B cell (primary cell): Measurements from ENCODE around the gene SCYGR4. TPM values are rescaled to one million over a fixed set of nuclear protein-coding genes. Genes with fewer than 3 reads are reported as not detected.

Experiments
- ATAC-seq: fragments of 200-7000 bp; cut with Tn5 transposase; one replicate; pipeline ENCODE4 v1.10.0; 2021; ENCODE audit warnings: low read depth, mild to moderate bottlenecking, moderate number of reproducible peaks, moderate library complexity
- CTCF ChIA-PET: fragments of 350-600 bp; sonication (Branson Sonifier 250); formaldehyde crosslinking; loops from one replicate; lab custom pipeline; 2021; ENCODE audit warnings: antibody characterized with exemption, inconsistent platforms; lab: Charles Lee
- POLR2A ChIA-PET: fragments of 350-600 bp; sonication (Branson Sonifier 250); formaldehyde crosslinking; loops from one replicate; lab custom pipeline; 2021; ENCODE audit warnings: antibody characterized with exemption; lab: Charles Lee
- DNase-seq: peaks from one replicate; pipeline ENCODE4 v3.0.0; 2013
- H2AFZ ChIP-seq: 2 replicates; pipeline ENCODE4 v1.6.1; 2012; ENCODE audit warnings: mild to moderate bottlenecking, low read depth, low read length; ENCODE audit not compliant: insufficient read depth, poor library complexity, severe bottlenecking
- H3K27ac ChIP-seq, 2 donors: 1 replicate in 1 of 2; 2 replicates in 1 of 2; pipeline ENCODE4 v1.5.1; 2012 to 2013; ENCODE audit warnings: low read length in 2 of 2, mild to moderate bottlenecking in 2 of 2, moderate library complexity in 1 of 2
- H3K27me3 ChIP-seq, 4 experiments: fragments of 200-600 bp in 1 of 4; sonication (generic) in 1 of 4; replicated peaks in 1 of 4; 1 replicate in 2 of 4; 2 replicates in 2 of 4; pipeline versions ENCODE4 v1.6.1 to v1.7.0; 2013 to 2016; ENCODE audit warnings: low read length in 3 of 4, mild to moderate bottlenecking in 2 of 4, mixed read lengths in 1 of 4, moderate library complexity in 1 of 4; ENCODE audit not compliant: insufficient read depth in 4 of 4, control insufficient read depth in 3 of 4; ENCODE audit errors: control extremely low read depth in 1 of 4
- H3K36me3 ChIP-seq, 2 experiments: replicated peaks in 1 of 2; 1 replicate in 1 of 2; 2 replicates in 1 of 2; pipeline versions ENCODE4 v1.6.1 to v1.7.1; 2013; ENCODE audit warnings: low read length in 1 of 2; ENCODE audit not compliant: insufficient read depth in 2 of 2, control insufficient read depth in 1 of 2; ENCODE audit errors: control extremely low read depth in 1 of 2, extremely low read depth in 1 of 2
- H3K4me1 ChIP-seq, 2 donors: fragments of 200-600 bp in 1 of 2; sonication (generic) in 1 of 2; 1 replicate in 1 of 2; 2 replicates in 1 of 2; pipeline versions ENCODE4 v1.5.1 to v1.6.1; 2013 to 2017; ENCODE audit warnings: low read length in 2 of 2; ENCODE audit not compliant: control insufficient read depth in 2 of 2, insufficient read depth in 2 of 2
- H3K4me2 ChIP-seq: replicated peaks from 2 replicates; pipeline ENCODE3; 2012; ENCODE audit warnings: mild to moderate bottlenecking, low read depth, low read length; ENCODE audit not compliant: poor library complexity, severe bottlenecking
- H3K4me3 ChIP-seq, 5 experiments: fragments of 200-600 bp in 1 of 5; sonication (generic) in 1 of 5; 1 replicate in 3 of 5; 2 replicates in 2 of 5; pipeline versions ENCODE4 v1.5.1 to v1.7.0; 2011 to 2016; ENCODE audit warnings: low read length in 4 of 5, mild to moderate bottlenecking in 4 of 5, low read depth in 2 of 5, control low read depth in 1 of 5, moderate library complexity in 1 of 5; ENCODE audit not compliant: insufficient read depth in 1 of 5; ENCODE audit errors: control extremely low read depth in 1 of 5, extremely low read depth in 1 of 5
- H3K79me2 ChIP-seq: fragments of 200-600 bp; sonication (generic); one replicate; pipeline ENCODE4 v1.6.0; 2016; ENCODE audit warnings: low read length; ENCODE audit not compliant: control insufficient read depth, insufficient read depth
- H3K9ac ChIP-seq: fragments of 200-600 bp; sonication (generic); 2 replicates; pipeline ENCODE4 v1.6.1; 2017; ENCODE audit warnings: mild to moderate bottlenecking, low read length, moderate library complexity
- H3K9me3 ChIP-seq, 3 donors: one replicate each; pipeline versions ENCODE4 v1.6.1 to v1.7.1; 2013; ENCODE audit warnings: low read length in 2 of 3; ENCODE audit not compliant: control insufficient read depth in 2 of 3, insufficient read depth in 1 of 3; ENCODE audit errors: control extremely low read depth in 1 of 3
- H4K20me1 ChIP-seq: 2 replicates; pipeline ENCODE4 v1.6.0; 2012; ENCODE audit warnings: mild to moderate bottlenecking, low read length; ENCODE audit not compliant: insufficient read depth, control insufficient read depth, poor library complexity, severe bottlenecking
- H3K27ac Mint-ChIP-seq: one replicate; pipeline ENCODE4 v1.8.0; 2021; ENCODE audit warnings: mixed read lengths
- H3K27me3 Mint-ChIP-seq: one replicate; pipeline ENCODE4 v1.8.0; 2021; ENCODE audit warnings: mixed read lengths
- H3K4me1 Mint-ChIP-seq: one replicate; pipeline ENCODE4 v1.8.0; 2021; ENCODE audit warnings: mixed read lengths
- H3K4me3 Mint-ChIP-seq: one replicate; pipeline ENCODE4 v1.8.0; 2021; ENCODE audit warnings: mixed read lengths
- H3K9me3 Mint-ChIP-seq: one replicate; pipeline ENCODE4 v1.8.0; 2022; ENCODE audit warnings: mixed read lengths; ENCODE audit not compliant: insufficient read depth
- EZH2 ChIP-seq: IDR thresholded peaks from 2 replicates; pipeline ENCODE4 v1.6.1; 2012; ENCODE audit warnings: borderline replicate concordance, low read depth, mild to moderate bottlenecking, moderate library complexity, low read length; ENCODE audit not compliant: insufficient read depth, poor library complexity, severe bottlenecking
- WGBS: methylation state at CpG from one replicate; pipeline ENCODE4 v1.1.5; 2013; ENCODE audit warnings: missing lambda C conversion rate; ENCODE audit not compliant: insufficient coverage; 5-methylcytosine and 5-hydroxymethylcytosine counted together
- intact Hi-C: fragments of 100-400 bp; cut with micrococcal nuclease; formaldehyde crosslinking; loops from one replicate; pipeline ENCODE4 v1.10.0; 2022
- polyA plus RNA-seq: library from polyadenylated mRNA; depleted of rRNA; stranded (reverse); fragments of >200 nt; gene quantifications from 2 replicates; pipeline ENCODE4 v1.2.3, GENCODE V29; 2012
- total RNA-seq, 2 donors: library from RNA; stranded (reverse); fragments of 120-200 nt in 1 of 2; gene quantifications; 1 replicate in 1 of 2; 2 replicates in 1 of 2; pipeline versions ENCODE4 v1.2.3 to v1.2.4, GENCODE V29; 2013 to 2022
- TF ChIP-seq, protein P1 (sequence below): fragments of 200-600 bp; IDR thresholded peaks from one replicate; pipeline ENCODE4 v1.8.0; 2022; ENCODE audit warnings: antibody characterized with exemption, mild to moderate bottlenecking

Gene SCYGR4
- total and polyA plus RNA-seq, 2 donors (not counting 1 experiment from before 2014, with no cell fraction given) = not detected

DNA sequence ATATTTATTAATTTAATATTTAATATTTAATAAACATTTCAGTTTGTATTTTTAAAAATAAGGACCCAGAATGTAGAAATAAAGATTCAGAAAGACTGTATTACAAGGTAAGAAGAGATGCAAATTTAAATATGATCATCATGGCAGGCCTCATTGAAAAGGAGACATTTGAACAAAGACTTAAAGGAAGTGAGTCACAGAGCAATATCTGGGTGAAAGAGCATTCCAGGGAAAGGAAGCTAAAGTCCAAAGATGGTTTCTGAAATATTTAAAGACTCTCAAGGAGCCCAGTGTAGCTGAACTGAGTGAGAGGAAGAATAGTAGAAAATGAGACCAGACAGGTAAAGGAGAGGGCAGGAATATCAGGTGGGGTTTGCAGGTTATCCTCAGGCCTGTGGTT lies 5.9 kb downstream of the SCYGR4 start:
- TF ChIP-seq, protein P1, sequence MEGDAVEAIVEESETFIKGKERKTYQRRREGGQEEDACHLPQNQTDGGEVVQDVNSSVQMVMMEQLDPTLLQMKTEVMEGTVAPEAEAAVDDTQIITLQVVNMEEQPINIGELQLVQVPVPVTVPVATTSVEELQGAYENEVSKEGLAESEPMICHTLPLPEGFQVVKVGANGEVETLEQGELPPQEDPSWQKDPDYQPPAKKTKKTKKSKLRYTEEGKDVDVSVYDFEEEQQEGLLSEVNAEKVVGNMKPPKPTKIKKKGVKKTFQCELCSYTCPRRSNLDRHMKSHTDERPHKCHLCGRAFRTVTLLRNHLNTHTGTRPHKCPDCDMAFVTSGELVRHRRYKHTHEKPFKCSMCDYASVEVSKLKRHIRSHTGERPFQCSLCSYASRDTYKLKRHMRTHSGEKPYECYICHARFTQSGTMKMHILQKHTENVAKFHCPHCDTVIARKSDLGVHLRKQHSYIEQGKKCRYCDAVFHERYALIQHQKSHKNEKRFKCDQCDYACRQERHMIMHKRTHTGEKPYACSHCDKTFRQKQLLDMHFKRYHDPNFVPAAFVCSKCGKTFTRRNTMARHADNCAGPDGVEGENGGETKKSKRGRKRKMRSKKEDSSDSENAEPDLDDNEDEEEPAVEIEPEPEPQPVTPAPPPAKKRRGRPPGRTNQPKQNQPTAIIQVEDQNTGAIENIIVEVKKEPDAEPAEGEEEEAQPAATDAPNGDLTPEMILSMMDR = no peak
- TF ChIP-seq EZH2 = no peak
- H3K4me1 Mint-ChIP-seq = no peaks in the 10 kb centered on the region
- DNase-seq (no peak), ATAC-seq (no peak)
- peaks cover 0 to 12% (median 2%) of the 10 kb centered on the region in 3 donors for H3K9me3 ChIP-seq
- H3K4me1 ChIP-seq = no peaks in the 10 kb centered on the region
- intact Hi-C loops = no loop called here
- no peak overlapping the region for H3K9ac ChIP-seq
- no peak overlapping the region for H3K27ac Mint-ChIP-seq
- no peaks in the 10 kb centered on the region for H3K9me3 Mint-ChIP-seq
- no peak overlapping the region for H3K27ac ChIP-seq
- H3K79me2 ChIP-seq = no peaks in the 10 kb centered on the region
- H4K20me1 ChIP-seq = no peaks in the 10 kb centered on the region
- ChIA-PET CTCF (no interaction called here), POLR2A (no interaction called here)
- peaks cover 7% of the 10 kb centered on the region for H3K27me3 Mint-ChIP-seq
- H3K36me3 ChIP-seq = no peaks in the 10 kb centered on the region
- H3K27me3 ChIP-seq = peaks cover 0 to 9% (median 1%) of the 10 kb centered on the region in 4 experiments
- H2AFZ ChIP-seq = no peak overlapping the region
- H3K4me2 ChIP-seq = no peak overlapping the region
- H3K4me3 ChIP-seq = no peak overlapping the region
- no peak overlapping the region for H3K4me3 Mint-ChIP-seq

DNA sequence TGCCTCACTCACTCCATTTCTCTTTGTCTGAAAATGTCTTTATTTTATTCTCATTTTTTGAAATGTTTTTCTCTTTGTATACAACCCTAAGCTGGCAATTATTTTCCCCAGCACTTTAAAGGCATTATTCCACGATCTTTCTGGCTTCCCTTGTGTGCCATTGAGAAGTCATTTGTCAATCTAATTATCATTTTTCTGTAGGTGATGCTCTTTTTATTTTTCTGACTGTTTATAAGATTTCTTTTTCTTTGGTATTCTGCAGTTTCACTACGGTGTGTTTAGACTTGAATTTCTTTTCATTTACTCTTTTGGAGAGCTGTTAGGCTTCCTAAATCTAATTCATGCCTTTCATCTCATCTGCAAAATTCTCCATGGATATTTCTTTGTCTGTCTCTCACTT lies 8.1 kb downstream of the SCYGR4 start:
- no peak overlapping the region for H3K4me3 Mint-ChIP-seq
- ATAC-seq (no peak), DNase-seq (no peak)
- H3K9me3 Mint-ChIP-seq = no peaks in the 10 kb centered on the region
- TF ChIP-seq, protein P1 = no peak
- TF ChIP-seq EZH2 = no peak
- H3K4me1 Mint-ChIP-seq = no peaks in the 10 kb centered on the region
- Histone ChIP-seq H3K79me2 (no peaks in the 10 kb centered on the region), H3K27ac (no peak overlapping the region), H3K4me1 (no peaks in the 10 kb centered on the region), H4K20me1 (no peaks in the 10 kb centered on the region), H3K27me3 (peaks cover 0 to 3% (median under 1%) of the 10 kb centered on the region in 4 experiments), H2AFZ (no peak overlapping the region), H3K36me3 (no peaks in the 10 kb centered on the region), H3K9ac (no peak overlapping the region), H3K4me2 (no peak overlapping the region), H3K9me3 (peaks cover 0 to 12% (median 2%) of the 10 kb centered on the region in 3 donors), H3K4me3 (no peak overlapping the region)
- ChIA-PET POLR2A (no interaction called here), CTCF (no interaction called here)
- peaks cover 11% of the 10 kb centered on the region for H3K27me3 Mint-ChIP-seq
- no peak overlapping the region for H3K27ac Mint-ChIP-seq
- intact Hi-C loops = no loop called here
- no CpG with 5 or more reads among the region's 2 CpGs for WGBS
